Stimulated activated memory B cell treated with anti-CD40 and anti-IgM and Interleukin-4, amounts not matched to agents 10 μg/mL and 1 μg/mL and 100 μg/mL, for 72 hours (primary cell): ENCODE results near the gene SUMF1.

Experiments
- ATAC-seq: fragments of 150-1000 bp; cut with Tn5 transposase; 2 replicates; pipeline ENCODE4 v1.10.0; 2021
- H3K27ac Mint-ChIP-seq: one replicate; pipeline ENCODE4 v1.8.0; 2022; ENCODE audit warnings: mild to moderate bottlenecking, mixed read lengths
- H3K27me3 Mint-ChIP-seq: one replicate; pipeline ENCODE4 v1.8.0; 2022; ENCODE audit warnings: mixed read lengths
- H3K36me3 Mint-ChIP-seq: one replicate; pipeline ENCODE4 v1.8.0; 2022; ENCODE audit warnings: mixed read lengths
- H3K4me1 Mint-ChIP-seq: one replicate; pipeline ENCODE4 v1.8.0; 2022; ENCODE audit warnings: mixed read lengths
- H3K4me3 Mint-ChIP-seq: one replicate; pipeline ENCODE4 v1.8.0; 2022; ENCODE audit warnings: mild to moderate bottlenecking, moderate library complexity, mixed read lengths
- H3K9me3 Mint-ChIP-seq: one replicate; pipeline ENCODE4 v1.8.0; 2022; ENCODE audit warnings: mixed read lengths

Gene SUMF1

GRCh38 chr3:4313606-4314293 lies 153.3 kb downstream of the SUMF1 start:
- no peaks in the 10 kb centered on the region for H3K27me3 Mint-ChIP-seq
- peaks cover 37% of the 10 kb centered on the region for H3K36me3 Mint-ChIP-seq
- H3K27ac Mint-ChIP-seq, result no peak overlapping the region
- H3K9me3 Mint-ChIP-seq, result no peaks in the 10 kb centered on the region
- ATAC-seq, result no peak
- H3K4me3 Mint-ChIP-seq, result no peak overlapping the region
- H3K4me1 Mint-ChIP-seq, result no peaks in the 10 kb centered on the region

GRCh38 chr3:4311496-4311895 lies 155.6 kb downstream of the SUMF1 start:
- no peak overlapping the region for H3K4me3 Mint-ChIP-seq
- no peak for ATAC-seq
- H3K9me3 Mint-ChIP-seq, result no peaks in the 10 kb centered on the region
- H3K36me3 Mint-ChIP-seq, result peaks cover 32% of the 10 kb centered on the region
- no peaks in the 10 kb centered on the region for H3K27me3 Mint-ChIP-seq
- H3K4me1 Mint-ChIP-seq, result no peaks in the 10 kb centered on the region
- H3K27ac Mint-ChIP-seq, result no peak overlapping the region
